Measurements from ENCODE around the gene THPO.

THPO gene

GRCh38 chr3:184349563-184350470, 28.2 kb downstream of the THPO start:
- DNase-seq (ENCODE audit: extremely low spot score) = no peak
- POLR2A ChIA-PET = interaction anchor here (1.5 kb wide), 1 partner anchor 11 kb away, joined by 4 read pairs; no protein-coding TSS in a partner anchor
- CTCF ChIA-PET = interaction anchor here (1.5 kb wide), 1 partner anchor 22 kb away, joined by 4 read pairs; no protein-coding TSS in a partner anchor
- no peak for TF ChIP-seq CTCF (IDR thresholded peaks at IDR 0.05; ENCODE audit: control extremely low read depth, extremely low read depth, low read depth, missing control alignments)

GRCh38 chr3:184348057-184348382, 30.0 kb downstream of the THPO start:
- no peak for DNase-seq (ENCODE audit: extremely low spot score)
- ChIA-PET POLR2A (interaction anchor here (0.6 kb wide), 1 partner anchor 182 kb away, joined by 5 read pairs; no protein-coding TSS in a partner anchor), CTCF (interaction anchor here (1.2 kb wide), 1 partner anchor 14 kb away, joined by 3 read pairs; no protein-coding TSS in a partner anchor)
- no peak for TF ChIP-seq CTCF (IDR thresholded peaks at IDR 0.05; ENCODE audit: control extremely low read depth, extremely low read depth, low read depth, missing control alignments)

DNA sequence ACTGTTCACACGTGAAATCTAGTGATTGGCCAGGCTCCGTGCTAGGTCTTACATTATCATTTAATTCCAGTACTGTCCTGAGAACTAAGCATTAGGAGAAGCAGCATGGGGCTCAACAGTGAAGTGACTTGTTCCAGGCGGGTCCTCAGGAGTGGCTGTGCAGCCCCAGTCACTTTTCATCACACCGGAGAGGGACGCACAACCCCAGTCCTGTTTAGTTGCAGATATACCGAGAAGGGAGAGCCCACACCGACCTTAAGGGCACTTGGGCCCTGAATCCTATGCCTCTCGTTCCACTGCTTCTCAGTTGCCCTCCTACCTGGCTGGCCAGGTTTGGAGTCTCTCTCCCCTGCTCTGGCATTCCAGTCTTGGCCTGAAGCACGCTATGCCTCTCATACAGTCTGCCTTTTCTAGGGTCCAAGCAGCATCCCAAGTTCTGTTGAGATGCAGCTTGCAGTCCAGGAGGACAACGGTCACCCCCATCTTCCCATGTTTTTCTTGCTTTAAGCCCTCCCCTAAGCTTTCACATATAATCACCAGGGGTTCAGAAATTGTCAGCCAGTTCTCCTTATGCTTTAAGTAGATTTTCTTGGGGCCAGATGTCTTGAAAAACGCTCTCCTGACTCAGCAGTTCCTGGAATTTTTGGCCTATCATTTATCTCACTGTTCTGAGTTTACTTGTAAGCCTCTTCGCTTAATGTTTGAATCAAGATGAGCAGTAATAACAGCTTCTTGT, 30.5 kb downstream of the THPO start:
- no peak for TF ChIP-seq CTCF (IDR thresholded peaks at IDR 0.05; ENCODE audit: control extremely low read depth, extremely low read depth, low read depth, missing control alignments)
- no peak for DNase-seq (ENCODE audit: extremely low spot score)
- POLR2A ChIA-PET = interaction anchor here (0.6 kb wide), 1 partner anchor 182 kb away, joined by 5 read pairs; no protein-coding TSS in a partner anchor
- CTCF ChIA-PET = interaction anchor here (1.2 kb wide), 2 partner anchors 15 to 24 kb away, joined by 3 read pairs; no protein-coding TSS in a partner anchor

DNA sequence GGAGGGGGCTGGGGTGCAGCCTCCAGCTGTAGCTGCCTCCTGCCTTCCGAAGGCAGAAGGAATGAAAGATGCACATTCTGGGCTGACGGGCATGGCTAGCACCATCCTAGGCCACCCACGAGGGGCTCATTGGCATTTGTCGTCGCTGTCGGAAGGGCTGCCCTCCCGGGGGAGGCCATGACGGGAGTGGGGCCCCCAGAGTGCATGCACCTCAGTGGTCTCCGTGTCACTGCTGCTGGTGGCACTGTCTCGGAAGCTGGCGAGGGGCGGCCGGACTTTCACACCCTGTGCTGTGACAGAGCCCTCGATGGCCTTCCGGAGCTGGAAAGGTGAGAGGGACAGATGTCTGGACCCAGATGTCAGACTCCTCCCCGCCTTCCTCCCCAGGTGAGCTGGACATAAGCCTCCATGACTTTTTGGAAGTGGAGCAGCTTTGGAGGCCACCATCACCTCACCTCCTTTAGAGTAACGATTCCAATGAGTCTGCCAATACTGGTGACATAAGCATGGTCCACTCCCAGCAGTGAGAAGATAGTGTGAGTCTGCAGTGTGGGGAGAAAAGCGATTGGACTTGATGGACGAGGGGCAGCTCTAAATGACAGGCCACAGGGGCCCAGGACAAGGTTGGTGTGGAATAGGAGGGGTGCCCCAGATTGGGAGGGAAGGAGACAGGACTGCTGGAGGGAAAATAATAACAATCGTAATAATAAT, 31.4 kb downstream of the THPO start:
- TF ChIP-seq CTCF (IDR thresholded peaks at IDR 0.05; ENCODE audit: control extremely low read depth, extremely low read depth, low read depth, missing control alignments) = no peak
- DNase-seq (ENCODE audit: extremely low spot score) = no peak
- ChIA-PET POLR2A (no interaction called here), CTCF (interaction anchor here (1.2 kb wide), 1 partner anchor 25 kb away, joined by 3 read pairs; no protein-coding TSS in a partner anchor)

DNA sequence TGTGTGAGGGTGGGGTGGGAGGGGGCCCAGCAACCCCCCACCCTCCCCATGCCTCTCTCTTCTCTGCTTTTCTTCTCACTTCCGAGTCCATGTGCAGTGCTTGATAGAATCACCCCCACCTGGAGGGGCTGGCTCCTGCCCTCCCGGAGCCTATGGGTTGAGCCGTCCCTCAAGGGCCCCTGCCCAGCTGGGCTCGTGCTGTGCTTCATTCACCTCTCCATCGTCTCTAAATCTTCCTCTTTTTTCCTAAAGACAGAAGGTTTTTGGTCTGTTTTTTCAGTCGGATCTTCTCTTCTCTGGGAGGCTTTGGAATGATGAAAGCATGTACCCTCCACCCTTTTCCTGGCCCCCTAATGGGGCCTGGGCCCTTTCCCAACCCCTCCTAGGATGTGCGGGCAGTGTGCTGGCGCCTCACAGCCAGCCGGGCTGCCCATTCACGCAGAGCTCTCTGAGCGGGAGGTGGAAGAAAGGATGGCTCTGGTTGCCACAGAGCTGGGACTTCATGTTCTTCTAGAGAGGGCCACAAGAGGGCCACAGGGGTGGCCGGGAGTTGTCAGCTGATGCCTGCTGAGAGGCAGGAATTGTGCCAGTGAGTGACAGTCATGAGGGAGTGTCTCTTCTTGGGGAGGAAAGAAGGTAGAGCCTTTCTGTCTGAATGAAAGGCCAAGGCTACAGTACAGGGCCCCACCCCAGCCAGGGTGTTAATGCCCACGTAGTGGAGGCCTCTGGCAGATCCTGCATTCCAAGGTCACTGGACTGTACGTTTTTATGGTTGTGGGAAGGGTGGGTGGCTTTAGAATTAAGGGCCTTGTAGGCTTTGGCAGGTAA, 32.5 kb downstream of the THPO start:
- ChIA-PET POLR2A (no interaction called here), CTCF (interaction anchor here (1.1 to 1.5 kb wide), 3 partner anchors 8 to 21 kb away, joined by 3 to 10 read pairs (median 4); partner anchors contain the start of gene FAM131A)
- peak; percentile 40 for DNase-seq (ENCODE audit: extremely low spot score)
- TF ChIP-seq CTCF (IDR thresholded peaks at IDR 0.05; ENCODE audit: control extremely low read depth, extremely low read depth, low read depth, missing control alignments) = no peak

Data from GM10248 (cell line).